Heart right ventricle (tissue), 16 donors: ENCODE results near the gene KCNQ1. TPM values are rescaled to one million over a fixed set of nuclear protein-coding genes. Genes with fewer than 3 reads are reported as not detected.

Experiments used
- ATAC-seq, 8 donors: fragments of 200-7000 bp; cut with Tn5 transposase; one replicate each; pipeline ENCODE4 v1.9.1; 2020; ENCODE audit warnings: mild to moderate bottlenecking in 8 of 8, moderate library complexity in 8 of 8, moderate number of reproducible peaks in 1 of 8
- DNase-seq, 2 donors: peaks; one replicate each; pipeline ENCODE4 v3.0.0-alpha.2; 2020
- H3K27ac ChIP-seq, 10 donors: fragments of 200-600 bp; sonication (generic) in 2 of 10; one replicate each; pipeline versions ENCODE4 v1.5.0 to v1.8.0; 2020 to 2022; ENCODE audit warnings: mild to moderate bottlenecking in 3 of 10
- H3K27me3 ChIP-seq, 7 donors: fragments of 200-600 bp; one replicate each; pipeline ENCODE4 v1.8.0; 2021 to 2022; ENCODE audit warnings: mild to moderate bottlenecking in 2 of 7
- H3K36me3 ChIP-seq, 9 donors: fragments of 200-600 bp; sonication (generic) in 1 of 9; one replicate each; pipeline versions ENCODE4 v1.5.0 to v1.8.0; 2020 to 2022; ENCODE audit warnings: mild to moderate bottlenecking in 2 of 9
- H3K4me1 ChIP-seq, 9 donors: fragments of 200-600 bp; sonication (generic) in 1 of 9; one replicate each; pipeline versions ENCODE4 v1.5.0 to v1.8.0; 2020 to 2022; ENCODE audit warnings: mild to moderate bottlenecking in 4 of 9
- H3K4me3 ChIP-seq, 10 donors: fragments of 200-600 bp; sonication (generic) in 2 of 10; one replicate each; pipeline versions ENCODE4 v1.5.0 to v1.8.0; 2020 to 2022; ENCODE audit warnings: mild to moderate bottlenecking in 7 of 10, moderate library complexity in 2 of 10
- H3K9me3 ChIP-seq, 11 donors: fragments of 200-600 bp in 10 of 11; sonication (generic) in 2 of 11; one replicate each; pipeline versions ENCODE4 v1.5.0 to v1.8.0; 2013 to 2022; ENCODE audit warnings: mild to moderate bottlenecking in 2 of 11, control low read depth in 1 of 11, moderate library complexity in 1 of 11
- WGBS, 2 donors: extraction: QIAGEN DNeasy Blood & Tissue Kit; methylation state at CpG; one replicate each; pipeline ENCODE4 v1.1.7; 2013; ENCODE audit warnings: inconsistent platforms in 1 of 2; 5-methylcytosine and 5-hydroxymethylcytosine counted together
- intact Hi-C, 10 donors: fragments of 100-400 bp; cut with DNase I; formaldehyde crosslinking; loops; one replicate each; pipeline versions ENCODE4 v1.11.1 to v1.14.2; 2022
- polyA plus RNA-seq, 2 donors: library from polyadenylated mRNA; stranded (reverse); fragments of 200-250 nt; gene quantifications; one replicate each; pipeline ENCODE4 v1.2.3, GENCODE V29; 2013
- total RNA-seq, 10 donors: library from RNA; stranded (reverse); fragmentation: NEBNext Ultra II Directional in 3 of 10; extraction: Animal tissue kit (Norgen Biotek cat#: 25700) in 3 of 10; gene quantifications; one replicate each; pipeline versions ENCODE4 v1.2.1 to v1.2.4, GENCODE V29; 2021 to 2023
- TF ChIP-seq, protein P1 (sequence below), 9 donors: fragments of 200-600 bp; sonication (generic) in 2 of 9; IDR thresholded peaks; one replicate each; pipeline versions ENCODE4 v1.5.0 to v1.8.0; 2021 to 2022; ENCODE audit warnings: antibody characterized with exemption in 9 of 9, mild to moderate bottlenecking in 5 of 9, moderate library complexity in 1 of 9
- donor health status: Arrhythmogenic right ventricular cardiomyopathy.
- donor health status: ischemic (EF 13 %, LVEDD 7.1; RV severe dilation, severe dysfunction).
- donor health status: healthy with polysubstance abuse.
- donor health status: DM: no; HTN: yes; CAD: no.
- donor health status: DM: no; HTN: no; CAD: no.
- donor health status: ischemic (EF 25% LVEDD 6.9; RV normal size, moderate dysfunction).
- donor health status: ischemic (EF 25% LVEDD 5.7; RV mildly dilated, moderate dysfunction).
- donor health status: healthy.
- donor health status: DM: yes; HTN: yes; CAD: no.
- donor health status: Ischemic cardiomyopathy.
- donor health status: ischemic (EF 35%, LVEDD 5.7; RV mildly dilated, moderate dysfunction).
- donor health status: nonischemic (EF 11% LVEDD 7.7; RV severe dilation, severe dysfunction).
- donor health status: DM: yes; HTN: yes; CAD: no.
- donor health status: PGD.
- donor health status: ischemic (EF 29% LVEDD 5.4; RV normal size, mild dysfunction).
- donor health status: nonischemic (EF 23%, LVEDD 6.1; RV moderate dilation, normal function).

KCNQ1 gene
- total and polyA plus RNA-seq, 12 donors: 19.9 to 48.2 (median 33.7) TPM

DNA sequence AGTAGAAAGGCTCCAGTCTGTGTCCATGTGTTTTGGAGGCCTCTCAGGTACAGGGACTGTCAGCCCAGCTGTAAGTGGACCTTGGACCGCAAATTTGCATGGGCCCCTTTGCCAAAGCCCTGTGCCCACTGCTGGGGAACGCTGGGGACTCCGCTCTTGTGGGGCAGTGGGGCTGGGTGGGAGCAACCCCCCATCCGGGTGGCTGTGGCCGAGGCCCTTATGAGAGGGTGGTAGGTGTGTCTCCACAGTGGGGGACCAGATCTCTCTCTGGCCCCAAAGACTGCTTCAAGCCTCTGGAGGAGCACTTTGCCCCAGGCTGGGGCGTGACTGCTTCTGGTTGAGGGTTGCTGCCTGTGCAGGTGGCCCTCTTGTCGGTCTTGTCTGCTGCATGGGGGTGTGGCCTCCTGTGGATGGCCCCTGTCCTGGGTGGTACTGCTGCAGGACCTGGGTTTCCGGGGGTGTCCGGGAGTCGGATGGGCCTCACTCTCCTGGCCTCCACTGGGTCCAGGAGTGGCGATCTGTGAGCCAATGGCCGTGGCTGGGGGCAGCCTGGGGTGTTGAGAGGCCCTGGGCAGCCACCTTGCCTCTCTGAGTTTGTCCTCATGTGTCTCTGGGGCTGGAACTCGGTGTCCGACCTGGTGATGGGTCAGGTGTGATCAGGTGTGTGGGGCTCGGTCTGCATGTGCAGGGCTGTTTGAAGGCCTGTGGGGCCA lies 15.9 kb downstream of the KCNQ1 start:
- DNase-seq (peak in 1 of 2 donors; percentile 5), ATAC-seq (peak in 2 of 8 donors; percentile 1 to 3)
- H3K27me3 ChIP-seq: no peaks in the 10 kb centered on the region
- WGBS, 2 donors: 63 to 67% methylated on average over 15 of the region's 15 CpGs
- TF ChIP-seq, protein P1, sequence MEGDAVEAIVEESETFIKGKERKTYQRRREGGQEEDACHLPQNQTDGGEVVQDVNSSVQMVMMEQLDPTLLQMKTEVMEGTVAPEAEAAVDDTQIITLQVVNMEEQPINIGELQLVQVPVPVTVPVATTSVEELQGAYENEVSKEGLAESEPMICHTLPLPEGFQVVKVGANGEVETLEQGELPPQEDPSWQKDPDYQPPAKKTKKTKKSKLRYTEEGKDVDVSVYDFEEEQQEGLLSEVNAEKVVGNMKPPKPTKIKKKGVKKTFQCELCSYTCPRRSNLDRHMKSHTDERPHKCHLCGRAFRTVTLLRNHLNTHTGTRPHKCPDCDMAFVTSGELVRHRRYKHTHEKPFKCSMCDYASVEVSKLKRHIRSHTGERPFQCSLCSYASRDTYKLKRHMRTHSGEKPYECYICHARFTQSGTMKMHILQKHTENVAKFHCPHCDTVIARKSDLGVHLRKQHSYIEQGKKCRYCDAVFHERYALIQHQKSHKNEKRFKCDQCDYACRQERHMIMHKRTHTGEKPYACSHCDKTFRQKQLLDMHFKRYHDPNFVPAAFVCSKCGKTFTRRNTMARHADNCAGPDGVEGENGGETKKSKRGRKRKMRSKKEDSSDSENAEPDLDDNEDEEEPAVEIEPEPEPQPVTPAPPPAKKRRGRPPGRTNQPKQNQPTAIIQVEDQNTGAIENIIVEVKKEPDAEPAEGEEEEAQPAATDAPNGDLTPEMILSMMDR (IDR thresholded peaks at IDR 0.05): no peak
- intact Hi-C loops: loop anchor here in 3 of 10 donors (5.0 kb wide), 3 partner anchors 47 to 853 kb away; partner anchors contain the start of gene KRTAP5-3 (in 1 of the 3)
- peak overlapping the region; percentile 73 to 96 (median 90) for H3K27ac ChIP-seq
- no peaks in the 10 kb centered on the region for H3K9me3 ChIP-seq
- peaks cover 12 to 67% (median 42%) of the 10 kb centered on the region in 9 donors for H3K4me1 ChIP-seq
- H3K4me3 ChIP-seq: no peak overlapping the region
- H3K36me3 ChIP-seq: no peaks in the 10 kb centered on the region

DNA sequence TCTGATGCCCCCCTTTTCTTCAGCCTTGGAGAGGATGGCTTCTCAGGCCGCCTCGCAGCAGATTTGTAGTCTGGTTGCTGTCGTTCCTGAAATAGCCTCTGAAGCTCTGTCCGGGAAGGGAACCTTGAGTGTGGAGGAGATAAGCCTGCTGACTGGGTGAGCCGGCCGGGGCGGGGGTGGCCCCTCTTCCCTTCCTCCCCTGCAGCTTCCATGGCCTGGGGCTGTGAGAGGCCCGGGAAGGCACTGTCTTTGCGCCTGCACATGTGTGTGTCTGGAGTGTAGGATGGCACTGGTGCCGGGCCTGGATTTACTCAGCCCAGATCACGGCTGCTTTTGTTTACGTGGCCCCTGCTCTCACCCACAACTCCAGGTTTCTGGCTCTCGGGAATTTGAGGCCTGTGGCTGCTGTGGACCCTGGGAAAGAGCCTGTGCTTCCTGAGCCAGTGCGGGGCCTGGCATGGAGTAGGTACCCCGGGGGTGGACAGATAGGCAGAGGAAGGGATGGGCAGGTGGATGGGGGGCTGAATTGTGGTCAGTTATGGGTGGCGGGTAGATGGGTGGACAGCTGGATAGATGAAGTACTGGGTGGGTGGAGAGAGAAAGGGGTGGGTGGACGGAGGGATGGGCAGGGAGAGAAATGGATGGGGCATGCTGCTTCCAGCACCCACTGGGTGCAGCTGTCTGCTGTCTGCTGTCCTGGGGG lies 16.6 kb downstream of the KCNQ1 start:
- WGBS, 2 donors: 40 to 57% methylated on average over 17 of the region's 17 CpGs
- no peaks in the 10 kb centered on the region for H3K27me3 ChIP-seq
- intact Hi-C loops: loop anchor here in 3 of 10 donors (5.0 kb wide), 3 partner anchors 46 to 854 kb away; partner anchors contain the start of gene KRTAP5-3 (in 1 of the 3)
- H3K4me1 ChIP-seq: peaks cover 15 to 74% (median 49%) of the 10 kb centered on the region in 9 donors
- H3K9me3 ChIP-seq: no peaks in the 10 kb centered on the region
- TF ChIP-seq, protein P1 (IDR thresholded peaks at IDR 0.05): no peak
- H3K27ac ChIP-seq: peak overlapping the region; percentile 73 to 96 (median 90)
- no peaks in the 10 kb centered on the region for H3K36me3 ChIP-seq
- DNase-seq (peak; percentile 56 to 57), ATAC-seq (peak; percentile 35 to 74 (median 64))
- H3K4me3 ChIP-seq: peak overlapping the region in 2 of 10 donors; percentile 8 to 19

DNA sequence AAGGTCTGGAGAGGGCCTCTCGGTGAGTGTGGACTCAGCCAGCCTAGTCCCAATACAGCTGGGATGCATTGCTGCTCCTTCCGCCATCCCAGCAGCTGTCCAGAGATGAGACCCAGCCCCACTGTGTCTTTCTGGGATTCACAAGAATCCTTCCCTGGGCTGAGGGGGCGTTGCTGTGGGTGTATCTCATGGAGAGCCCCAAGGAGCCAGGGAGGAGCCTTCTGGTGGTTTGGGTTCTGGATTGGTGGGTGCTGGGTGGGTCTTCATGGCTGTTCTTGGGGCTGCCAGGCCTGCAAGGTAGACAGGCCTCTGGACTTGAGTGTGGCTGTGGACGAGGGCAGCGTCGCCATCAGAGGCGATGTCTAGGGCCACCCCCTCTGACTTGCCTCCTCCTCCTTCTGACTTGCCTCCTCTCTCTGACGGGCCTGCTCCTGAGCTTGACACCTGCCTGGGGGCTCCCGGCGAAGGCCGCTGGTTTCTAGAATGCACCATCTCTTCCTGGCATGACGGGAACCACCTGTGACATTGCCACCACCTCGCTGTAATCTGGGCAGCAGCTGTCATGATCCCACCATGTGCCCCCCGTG lies 17.2 kb downstream of the KCNQ1 start:
- Histone ChIP-seq H3K27ac (peak overlapping the region; percentile 73 to 96 (median 90)), H3K4me1 (peaks cover 15 to 81% (median 50%) of the 10 kb centered on the region in 9 donors), H3K4me3 (peak overlapping the region in 2 of 10 donors; percentile 8 to 19), H3K9me3 (no peaks in the 10 kb centered on the region), H3K36me3 (no peaks in the 10 kb centered on the region), H3K27me3 (no peaks in the 10 kb centered on the region)
- TF ChIP-seq, protein P1 (IDR thresholded peaks at IDR 0.05): no peak
- no peak for ATAC-seq
- DNase-seq: no peak
- intact Hi-C loops: loop anchor here in 4 of 10 donors (2.0 to 5.0 kb wide), 4 partner anchors 45 to 855 kb away; partner anchors contain the start of gene KRTAP5-3 (in 1 of the 4)
- 89 to 90% methylated on average over 14 of the region's 14 CpGs for WGBS, 2 donors

DNA sequence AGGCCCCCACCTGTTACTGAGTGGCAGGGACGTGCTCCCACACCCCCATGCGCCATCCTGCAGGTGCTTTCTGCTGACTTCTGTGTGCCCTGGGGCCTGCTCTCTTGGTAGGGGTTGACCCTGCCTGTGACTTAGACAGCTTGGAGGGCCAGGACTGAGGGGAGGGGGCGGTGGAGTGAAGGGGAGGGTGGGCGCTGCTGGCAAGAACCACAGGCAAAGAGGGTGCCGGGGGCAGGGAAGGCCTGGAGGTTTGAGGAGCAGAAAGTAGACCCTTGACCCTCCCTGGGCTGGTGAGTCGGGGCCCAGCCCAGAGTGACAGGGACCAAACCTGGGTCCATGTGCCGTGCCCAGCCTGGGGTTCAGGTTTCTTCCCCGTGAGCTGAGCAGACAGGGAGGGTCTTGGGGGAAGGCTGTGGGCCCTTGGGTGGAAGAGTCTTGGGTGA lies 17.8 kb downstream of the KCNQ1 start:
- no peaks in the 10 kb centered on the region for H3K36me3 ChIP-seq
- peak overlapping the region; percentile 73 to 96 (median 90) for H3K27ac ChIP-seq
- 85 to 88% methylated on average over 8 of the region's 8 CpGs for WGBS, 2 donors
- peak overlapping the region in 1 of 10 donors; percentile 13 for H3K4me3 ChIP-seq
- no peaks in the 10 kb centered on the region for H3K9me3 ChIP-seq
- TF ChIP-seq, protein P1 (IDR thresholded peaks at IDR 0.05): no peak
- H3K4me1 ChIP-seq: peaks cover 15 to 86% (median 54%) of the 10 kb centered on the region in 9 donors
- ATAC-seq: peak in 1 of 8 donors; percentile 2
- no peak for DNase-seq
- H3K27me3 ChIP-seq: no peaks in the 10 kb centered on the region
- intact Hi-C loops: loop anchor here in 4 of 10 donors (2.0 to 5.0 kb wide), 4 partner anchors 45 to 855 kb away; partner anchors contain the start of gene KRTAP5-3 (in 1 of the 4)
